Nephron progenitor cell (in vitro differentiated cells): ENCODE measurements around the gene ERBB4.
A peak's percentile ranks its signal among the peaks of the same experiment; 100 is the strongest.

ENCODE experiments used
- DNase-seq: peaks from one replicate; pipeline ENCODE4 v3.0.0; 2021
- H3K27ac Mint-ChIP-seq: 2 replicates; pipeline ENCODE4 v1.8.0; 2021; ENCODE audit warnings: mild to moderate bottlenecking, moderate library complexity, mixed read lengths
- H3K27me3 Mint-ChIP-seq: 2 replicates; pipeline ENCODE4 v1.8.0; 2021; ENCODE audit warnings: mild to moderate bottlenecking, low read depth, mixed read lengths; ENCODE audit not compliant: poor library complexity
- H3K36me3 Mint-ChIP-seq: 2 replicates; pipeline ENCODE4 v1.8.0; 2021; ENCODE audit warnings: low read depth, mixed read lengths
- H3K4me1 Mint-ChIP-seq: 2 replicates; pipeline ENCODE4 v1.8.0; 2021; ENCODE audit warnings: mixed read lengths
- H3K4me3 Mint-ChIP-seq: 2 replicates; pipeline ENCODE4 v1.8.0; 2021; ENCODE audit warnings: mild to moderate bottlenecking, moderate library complexity, mixed read lengths
- H3K9me3 Mint-ChIP-seq: 2 replicates; pipeline ENCODE4 v1.8.0; 2021; ENCODE audit warnings: mild to moderate bottlenecking, moderate library complexity, mixed read lengths
- TF ChIP-seq, protein P1 (sequence below): fragments of 200-600 bp; sonication (generic); IDR thresholded peaks from 2 replicates; pipeline ENCODE4 v1.5.0; 2021; ENCODE audit warnings: antibody characterized with exemption

The ERBB4 gene

GRCh38 chr2:211408483-211408891, 1130.1 kb downstream of the ERBB4 start:
- Mint-ChIP-seq H3K27ac (no peak overlapping the region), H3K36me3 (no peaks in the 10 kb centered on the region), H3K4me3 (no peak overlapping the region), H3K27me3 (no peaks in the 10 kb centered on the region), H3K9me3 (peaks cover 5% of the 10 kb centered on the region), H3K4me1 (peaks cover 16% of the 10 kb centered on the region)
- TF ChIP-seq, protein P1, sequence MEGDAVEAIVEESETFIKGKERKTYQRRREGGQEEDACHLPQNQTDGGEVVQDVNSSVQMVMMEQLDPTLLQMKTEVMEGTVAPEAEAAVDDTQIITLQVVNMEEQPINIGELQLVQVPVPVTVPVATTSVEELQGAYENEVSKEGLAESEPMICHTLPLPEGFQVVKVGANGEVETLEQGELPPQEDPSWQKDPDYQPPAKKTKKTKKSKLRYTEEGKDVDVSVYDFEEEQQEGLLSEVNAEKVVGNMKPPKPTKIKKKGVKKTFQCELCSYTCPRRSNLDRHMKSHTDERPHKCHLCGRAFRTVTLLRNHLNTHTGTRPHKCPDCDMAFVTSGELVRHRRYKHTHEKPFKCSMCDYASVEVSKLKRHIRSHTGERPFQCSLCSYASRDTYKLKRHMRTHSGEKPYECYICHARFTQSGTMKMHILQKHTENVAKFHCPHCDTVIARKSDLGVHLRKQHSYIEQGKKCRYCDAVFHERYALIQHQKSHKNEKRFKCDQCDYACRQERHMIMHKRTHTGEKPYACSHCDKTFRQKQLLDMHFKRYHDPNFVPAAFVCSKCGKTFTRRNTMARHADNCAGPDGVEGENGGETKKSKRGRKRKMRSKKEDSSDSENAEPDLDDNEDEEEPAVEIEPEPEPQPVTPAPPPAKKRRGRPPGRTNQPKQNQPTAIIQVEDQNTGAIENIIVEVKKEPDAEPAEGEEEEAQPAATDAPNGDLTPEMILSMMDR = no peak
- DNase-seq = no peak

GRCh38 chr2:211407076-211407475, 1131.5 kb downstream of the ERBB4 start:
- Mint-ChIP-seq H3K4me1 (peaks cover 14% of the 10 kb centered on the region), H3K27ac (no peak overlapping the region), H3K4me3 (no peak overlapping the region), H3K36me3 (no peaks in the 10 kb centered on the region), H3K9me3 (no peaks in the 10 kb centered on the region), H3K27me3 (no peaks in the 10 kb centered on the region)
- no peak for DNase-seq
- TF ChIP-seq, protein P1 = no peak

- no peak overlapping the region for H3K4me3 Mint-ChIP-seq
- no peak overlapping the region for H3K27ac Mint-ChIP-seq
- TF ChIP-seq, protein P1 = no peak
Observed at GRCh38 chr2:211405036-211405435, 1133.6 kb downstream of the ERBB4 start.

DNA sequence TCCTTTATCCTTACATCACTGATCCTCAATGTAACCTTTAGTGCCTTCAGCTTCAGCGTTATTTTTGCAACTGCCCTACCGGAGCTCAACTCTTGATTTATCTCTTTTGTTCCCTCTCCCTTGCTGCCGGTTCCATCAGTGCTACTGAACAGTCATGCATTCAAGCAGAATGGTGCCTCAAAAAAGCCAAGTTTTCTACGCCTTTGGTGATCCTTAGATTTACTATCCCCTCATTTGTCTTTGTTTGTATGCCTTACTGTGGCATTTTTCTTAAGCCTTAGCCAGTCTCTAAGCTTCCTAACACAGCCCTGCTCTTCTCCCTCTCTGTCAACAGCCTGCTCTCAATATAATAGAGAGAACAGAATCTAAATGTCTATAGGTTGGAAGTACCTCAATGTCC, 1134.5 kb downstream of the ERBB4 start:
- Mint-ChIP-seq H3K27me3 (no peaks in the 10 kb centered on the region), H3K36me3 (no peaks in the 10 kb centered on the region), H3K4me1 (peaks cover 14% of the 10 kb centered on the region), H3K4me3 (no peak overlapping the region), H3K27ac (peak overlapping the region; percentile 31), H3K9me3 (no peaks in the 10 kb centered on the region)
- no peak for DNase-seq
- TF ChIP-seq, protein P1 = no peak

More at GRCh38 chr2:211405036-211405435, 1133.6 kb downstream of the ERBB4 start:
- H3K4me1 Mint-ChIP-seq = peaks cover 14% of the 10 kb centered on the region
- no peaks in the 10 kb centered on the region for H3K27me3 Mint-ChIP-seq
- DNase-seq = no peak
- no peaks in the 10 kb centered on the region for H3K9me3 Mint-ChIP-seq
- no peaks in the 10 kb centered on the region for H3K36me3 Mint-ChIP-seq

GRCh38 chr2:211401328-211401727, 1137.3 kb downstream of the ERBB4 start:
- TF ChIP-seq, protein P1 = no peak
- no peaks in the 10 kb centered on the region for H3K36me3 Mint-ChIP-seq
- H3K4me3 Mint-ChIP-seq = no peak overlapping the region
- H3K27me3 Mint-ChIP-seq = peaks cover 3% of the 10 kb centered on the region
- no peak for DNase-seq
- no peak overlapping the region for H3K27ac Mint-ChIP-seq
- H3K9me3 Mint-ChIP-seq = no peaks in the 10 kb centered on the region
- peaks cover 14% of the 10 kb centered on the region for H3K4me1 Mint-ChIP-seq

DNA sequence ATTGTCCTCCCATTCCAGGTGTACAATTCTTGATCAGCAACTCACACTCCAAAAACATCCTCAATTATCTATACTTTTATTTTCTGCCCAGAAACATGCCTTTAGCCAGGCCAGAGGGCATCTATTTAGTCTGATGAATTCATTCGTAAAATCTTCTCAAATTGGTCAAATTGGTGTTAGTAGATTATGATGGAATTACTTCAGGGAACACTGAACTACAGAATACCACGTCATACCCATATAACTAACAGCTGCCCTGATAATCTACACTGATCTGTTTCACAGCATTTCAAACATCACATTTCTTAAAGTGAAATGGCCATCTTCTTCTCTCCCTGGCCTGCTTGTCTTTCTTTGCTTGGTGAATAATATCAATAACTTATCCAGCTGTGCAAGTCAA, 1140.8 kb downstream of the ERBB4 start:
- Mint-ChIP-seq H3K27me3 (peaks cover 3% of the 10 kb centered on the region), H3K9me3 (no peaks in the 10 kb centered on the region), H3K36me3 (no peaks in the 10 kb centered on the region), H3K4me1 (no peaks in the 10 kb centered on the region), H3K4me3 (no peak overlapping the region), H3K27ac (no peak overlapping the region)
- TF ChIP-seq, protein P1 = no peak
- DNase-seq = no peak
